PC-3 (cell line): ENCODE results near the gene COQ3. TPM values are rescaled to one million over a fixed set of nuclear protein-coding genes. Genes with fewer than 3 reads are reported as not detected.

ENCODE experiments used
- ATAC-seq: fragments of 200-7000 bp; cut with Tn5 transposase; 2 replicates; pipeline ENCODE4 v1.9.1; 2020; ENCODE audit warnings: mild to moderate bottlenecking, moderate library complexity
- BruUV-seq: library from RNA; stranded (reverse); fragments of 400-500 nt; replicated peaks from 2 replicates; lab custom pipeline; 2021; lab: Mats Ljungman, UMichigan
- CTCF ChIA-PET: fragments of 300-600 bp; sonication (Branson Sonifier 250); formaldehyde crosslinking; loops from one replicate; lab custom pipeline; 2022; ENCODE audit warnings: antibody characterized with exemption; lab: Charles Lee
- POLR2A ChIA-PET: fragments of 300-600 bp; sonication (Branson Sonifier 250); formaldehyde crosslinking; loops from one replicate; lab custom pipeline; 2022; ENCODE audit warnings: antibody characterized with exemption; ENCODE audit not compliant: unreplicated experiment; lab: Charles Lee
- DNase-seq: peaks from one replicate; pipeline ENCODE4 v3.0.0-alpha.2; 2015
- H2AFZ ChIP-seq: fragments of 300-600 bp; sonication (generic); 2 replicates; pipeline ENCODE4 v1.6.0; 2016; ENCODE audit warnings: antibody characterized with exemption, low read length
- H3F3A ChIP-seq: fragments of 300-600 bp; sonication (generic); one replicate; pipeline ENCODE4 v1.6.0; 2017; ENCODE audit warnings: antibody characterized with exemption, low read length, control low read depth, mild to moderate bottlenecking; ENCODE audit not compliant: unreplicated experiment
- H3K27ac ChIP-seq: fragments of 300-600 bp; sonication (generic); 2 replicates; pipeline ENCODE4 v1.5.1; 2016; ENCODE audit warnings: mild to moderate bottlenecking, low read length
- H3K27me3 ChIP-seq: fragments of 300-600 bp; sonication (generic); 2 replicates; pipeline ENCODE4 v1.6.1; 2016; ENCODE audit warnings: low read length, mixed read lengths
- H3K36me3 ChIP-seq: fragments of 300-600 bp; sonication (generic); 2 replicates; pipeline ENCODE4 v1.6.1; 2016; ENCODE audit warnings: low read depth, mixed run types, low read length, mixed read lengths
- H3K4me1 ChIP-seq: fragments of 300-600 bp; sonication (generic); 2 replicates; pipeline ENCODE4 v1.5.1; 2016; ENCODE audit warnings: low read length; ENCODE audit not compliant: insufficient read depth
- H3K4me2 ChIP-seq: fragments of 300-600 bp; sonication (generic); 2 replicates; pipeline ENCODE4 v1.6.0; 2016; ENCODE audit warnings: low read length
- H3K4me3 ChIP-seq: fragments of 300-600 bp; sonication (generic); 2 replicates; pipeline ENCODE4 v1.5.1; 2016; ENCODE audit warnings: mild to moderate bottlenecking, low read length, mixed read lengths
- H3K79me2 ChIP-seq: fragments of 300-600 bp; sonication (generic); 2 replicates; pipeline ENCODE4 v1.6.1; 2017; ENCODE audit warnings: low read length, mixed read lengths
- H3K9ac ChIP-seq: fragments of 300-600 bp; sonication (generic); 2 replicates; pipeline ENCODE4 v1.6.0; 2016; ENCODE audit warnings: mild to moderate bottlenecking, low read length
- H3K9me2 ChIP-seq: fragments of 300-600 bp; sonication (generic); replicated peaks from 2 replicates; pipeline ENCODE4 v1.6.1; 2016; ENCODE audit warnings: mixed run types, low read length, mixed read lengths
- H3K9me3 ChIP-seq: fragments of 300-600 bp; sonication (generic); 2 replicates; pipeline ENCODE4 v1.6.1; 2016; ENCODE audit warnings: low read length, mixed read lengths
- H4K20me1 ChIP-seq: fragments of 300-600 bp; sonication (generic); 2 replicates; pipeline ENCODE4 v1.6.1; 2016; ENCODE audit warnings: low read length, mixed read lengths
- CTCF ChIP-seq: fragments of 300-600 bp; sonication (generic); conservative IDR thresholded peaks from 2 replicates; pipeline ENCODE4 v1.5.1; 2017; ENCODE audit warnings: antibody characterized with exemption, low read depth, mild to moderate bottlenecking, low read length
- EZH2 ChIP-seq: fragments of 300-600 bp; sonication (generic); IDR thresholded peaks from one replicate; pipeline ENCODE4 v1.6.1; 2017; ENCODE audit warnings: antibody characterized with exemption, mild to moderate bottlenecking, low read length; ENCODE audit not compliant: unreplicated experiment
- EZH2phosphoT487 ChIP-seq: fragments of 300-600 bp; sonication (generic); IDR thresholded peaks from 2 replicates; pipeline ENCODE4 v1.6.1; 2018; ENCODE audit warnings: mild to moderate bottlenecking, antibody characterized with exemption, low read length, borderline replicate concordance
- intact Hi-C: fragments of 100-400 bp; cut with micrococcal nuclease; formaldehyde crosslinking; loops from 2 replicates; pipeline ENCODE4 v1.9.0; 2023
- total RNA-seq: library from RNA; depleted of rRNA; stranded (reverse); fragments of >200 nt; gene quantifications from 2 replicates; pipeline ENCODE4 v1.2.3, GENCODE V29; 2014

The COQ3 gene
- total RNA-seq, 1 experiment from 2014 or later, result 15.6 TPM

GRCh38 chr6:99378636-99379035 lies 15.4 kb downstream of the COQ3 start:
- Histone ChIP-seq H3K9me3 (no peaks in the 10 kb centered on the region), H3F3A (no peaks in the 10 kb centered on the region), H3K27ac (no peak overlapping the region), H3K36me3 (no peaks in the 10 kb centered on the region; the same call in 1 of the 2 replicates), H3K27me3 (no peaks in the 10 kb centered on the region), H3K9me2 (no peaks in the 10 kb centered on the region), H3K9ac (no peak overlapping the region), H3K4me1 (no peaks in the 10 kb centered on the region), H2AFZ (no peak overlapping the region), H3K79me2 (no peaks in the 10 kb centered on the region), H3K4me2 (no peak overlapping the region), H4K20me1 (no peaks in the 10 kb centered on the region), H3K4me3 (no peak overlapping the region)
- CTCF ChIA-PET, result no interaction called here
- POLR2A ChIA-PET, result no interaction called here
- BruUV-seq, result no TSS peak
- ATAC-seq, result no peak
- intact Hi-C loops, result no loop called here
- no peak for DNase-seq
- TF ChIP-seq EZH2phosphoT487, result no peak
- no peak for TF ChIP-seq CTCF
- no peak for TF ChIP-seq EZH2

GRCh38 chr6:99369533-99369932 lies 24.5 kb downstream of the COQ3 start:
- Histone ChIP-seq H3K4me1 (no peaks in the 10 kb centered on the region), H3K9me3 (no peaks in the 10 kb centered on the region), H3K4me2 (no peak overlapping the region), H3K79me2 (no peaks in the 10 kb centered on the region), H2AFZ (no peak overlapping the region), H3F3A (no peaks in the 10 kb centered on the region), H3K9me2 (no peaks in the 10 kb centered on the region), H3K4me3 (no peak overlapping the region), H4K20me1 (no peaks in the 10 kb centered on the region), H3K27me3 (no peaks in the 10 kb centered on the region), H3K36me3 (no peaks in the 10 kb centered on the region), H3K9ac (no peak overlapping the region), H3K27ac (no peak overlapping the region)
- ChIA-PET CTCF (interaction anchor here (0.6 kb wide), 1 partner anchor 18 kb away, joined by 3 read pairs; no protein-coding TSS in a partner anchor), POLR2A (no interaction called here)
- DNase-seq, result no peak
- TF ChIP-seq EZH2 (no peak), EZH2phosphoT487 (no peak), CTCF (no peak)
- ATAC-seq, result no peak
- intact Hi-C loops, result no loop called here
- BruUV-seq, result no TSS peak

- no peak overlapping the region for H2AFZ ChIP-seq
- no peaks in the 10 kb centered on the region for H3K27me3 ChIP-seq
- H3K79me2 ChIP-seq, result no peaks in the 10 kb centered on the region
- H3K27ac ChIP-seq, result no peak overlapping the region
- intact Hi-C loops, result no loop called here
- H4K20me1 ChIP-seq, result no peaks in the 10 kb centered on the region
- H3F3A ChIP-seq, result no peaks in the 10 kb centered on the region
- H3K9me3 ChIP-seq, result no peaks in the 10 kb centered on the region
- ChIA-PET POLR2A (no interaction called here), CTCF (no interaction called here)
- no peaks in the 10 kb centered on the region for H3K4me1 ChIP-seq
- no peaks in the 10 kb centered on the region for H3K36me3 ChIP-seq
- DNase-seq, result no peak
- ATAC-seq, result no peak
- TF ChIP-seq EZH2 (no peak), CTCF (no peak), EZH2phosphoT487 (no peak)
- H3K4me3 ChIP-seq, result no peak overlapping the region
- H3K9me2 ChIP-seq, result no peaks in the 10 kb centered on the region
- H3K4me2 ChIP-seq, result no peak overlapping the region
- H3K9ac ChIP-seq, result no peak overlapping the region
- BruUV-seq, result no TSS peak
These were observed 27.1 kb downstream of the COQ3 start for GRCh38 chr6:99366852-99367251.
